Body of pancreas (tissue), 4 donors: ENCODE measurements around the gene RMND1. TPM values are rescaled to one million over a fixed set of nuclear protein-coding genes. Genes with fewer than 3 reads are reported as not detected.
A peak's percentile ranks its signal among the peaks of the same experiment; 100 is the strongest.

Experiments used
- ATAC-seq: fragments of 150-250 bp; one replicate; pipeline ENCODE4 v1.9.1; 2016
- DNase-seq, 4 donors: peaks; one replicate each; pipeline ENCODE4 v3.0.0-alpha.2; 2019
- H3K27ac ChIP-seq, 4 donors: fragments of 200-600 bp; sonication (generic); 1 replicate in 3 of 4; 2 replicates in 1 of 4; pipeline versions ENCODE4 v1.5.1 to v1.6.1; 2016 to 2019; ENCODE audit warnings: mild to moderate bottlenecking in 1 of 4, mixed read lengths in 1 of 4, moderate library complexity in 1 of 4
- H3K27me3 ChIP-seq, 2 donors: fragments of 200-600 bp; sonication (generic); one replicate each; pipeline ENCODE4 v1.6.0; 2016; ENCODE audit warnings: mild to moderate bottlenecking in 1 of 2
- H3K36me3 ChIP-seq, 2 donors: fragments of 200-600 bp; sonication (generic); replicated peaks in 1 of 2; 2 replicates each; pipeline ENCODE4 v1.5.1; 2016; ENCODE audit warnings: low read depth in 2 of 2; ENCODE audit not compliant: insufficient read depth in 1 of 2
- H3K4me1 ChIP-seq: fragments of 200-600 bp; sonication (generic); one replicate; pipeline ENCODE4 v1.6.0; 2016
- H3K4me3 ChIP-seq, 2 donors: fragments of 200-600 bp; sonication (generic); 1 replicate in 1 of 2; 2 replicates in 1 of 2; pipeline ENCODE4 v1.5.1; 2016 to 2019
- H3K9me3 ChIP-seq, 3 donors: fragments of 200-600 bp; sonication (generic); 1 replicate in 2 of 3; 2 replicates in 1 of 3; pipeline ENCODE4 v1.5.1; 2016
- POLR2A ChIP-seq, 3 donors: fragments of 450-650 bp; IDR thresholded peaks; one replicate each; pipeline ENCODE4 v1.6.1; 2016; ENCODE audit warnings: antibody characterized with exemption in 3 of 3, mild to moderate bottlenecking in 2 of 3
- WGBS, 2 donors: methylation state at CpG; one replicate each; pipeline ENCODE4 v1.1.5; 2017; 5-methylcytosine and 5-hydroxymethylcytosine counted together
- intact Hi-C: fragments of 100-400 bp; cut with DNase I; formaldehyde crosslinking; loops from one replicate; pipeline ENCODE4 v1.15.1; 2023
- total RNA-seq, 2 donors: library from RNA; depleted of rRNA; stranded (reverse); fragments of >200 nt; gene quantifications; one replicate each; pipeline ENCODE4 v1.1.0, GENCODE V29; 2016
- TF ChIP-seq, protein P1 (sequence below), 7 experiments: fragments of 450-650 bp in 4 of 7; fragments of 200-600 bp in 3 of 7; sonication (generic) in 3 of 7; IDR thresholded peaks; one replicate each; pipeline ENCODE4 v1.5.1; 2016 to 2019; ENCODE audit warnings: antibody characterized with exemption in 7 of 7

Gene RMND1
- total RNA-seq, 2 donors from 2014 or later, result 6.6 to 10.9 TPM

DNA sequence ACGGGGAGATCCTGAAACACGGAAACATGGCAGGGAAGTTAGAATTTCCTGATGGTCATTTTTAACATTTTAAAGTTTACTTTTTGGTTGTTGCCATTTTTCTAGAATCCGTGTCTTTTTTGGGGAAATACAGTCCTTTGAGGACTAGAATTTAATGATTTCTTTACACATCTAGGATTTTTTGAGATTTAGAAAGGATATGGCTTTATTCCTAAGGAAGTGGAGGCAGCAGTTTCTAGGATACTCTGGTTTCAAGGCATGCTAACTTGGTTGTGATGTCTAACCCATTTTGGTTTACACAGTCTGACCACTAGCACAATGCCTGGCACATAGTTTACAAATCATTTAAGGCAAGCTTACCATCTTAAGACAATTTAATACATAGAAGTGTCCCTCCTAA, 59.5 kb downstream of the RMND1 start:
- Histone ChIP-seq H3K4me1 (peaks cover 47% of the 10 kb centered on the region), H3K36me3 (no peaks in the 10 kb centered on the region), H3K4me3 (no peak overlapping the region), H3K27ac (peak overlapping the region; percentile 13 to 99 (median 98)), H3K27me3 (no peaks in the 10 kb centered on the region), H3K9me3 (no peaks in the 10 kb centered on the region)
- intact Hi-C loops, result no loop called here
- ATAC-seq (no peak), DNase-seq (no peak)
- TF ChIP-seq, protein P1, sequence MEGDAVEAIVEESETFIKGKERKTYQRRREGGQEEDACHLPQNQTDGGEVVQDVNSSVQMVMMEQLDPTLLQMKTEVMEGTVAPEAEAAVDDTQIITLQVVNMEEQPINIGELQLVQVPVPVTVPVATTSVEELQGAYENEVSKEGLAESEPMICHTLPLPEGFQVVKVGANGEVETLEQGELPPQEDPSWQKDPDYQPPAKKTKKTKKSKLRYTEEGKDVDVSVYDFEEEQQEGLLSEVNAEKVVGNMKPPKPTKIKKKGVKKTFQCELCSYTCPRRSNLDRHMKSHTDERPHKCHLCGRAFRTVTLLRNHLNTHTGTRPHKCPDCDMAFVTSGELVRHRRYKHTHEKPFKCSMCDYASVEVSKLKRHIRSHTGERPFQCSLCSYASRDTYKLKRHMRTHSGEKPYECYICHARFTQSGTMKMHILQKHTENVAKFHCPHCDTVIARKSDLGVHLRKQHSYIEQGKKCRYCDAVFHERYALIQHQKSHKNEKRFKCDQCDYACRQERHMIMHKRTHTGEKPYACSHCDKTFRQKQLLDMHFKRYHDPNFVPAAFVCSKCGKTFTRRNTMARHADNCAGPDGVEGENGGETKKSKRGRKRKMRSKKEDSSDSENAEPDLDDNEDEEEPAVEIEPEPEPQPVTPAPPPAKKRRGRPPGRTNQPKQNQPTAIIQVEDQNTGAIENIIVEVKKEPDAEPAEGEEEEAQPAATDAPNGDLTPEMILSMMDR (IDR thresholded peaks at IDR 0.05), result no peak
- TF ChIP-seq POLR2A (IDR thresholded peaks at IDR 0.05), result no peak
- WGBS, 2 donors, result 2 to 3% methylated on average over 3 of the region's 3 CpGs

DNA sequence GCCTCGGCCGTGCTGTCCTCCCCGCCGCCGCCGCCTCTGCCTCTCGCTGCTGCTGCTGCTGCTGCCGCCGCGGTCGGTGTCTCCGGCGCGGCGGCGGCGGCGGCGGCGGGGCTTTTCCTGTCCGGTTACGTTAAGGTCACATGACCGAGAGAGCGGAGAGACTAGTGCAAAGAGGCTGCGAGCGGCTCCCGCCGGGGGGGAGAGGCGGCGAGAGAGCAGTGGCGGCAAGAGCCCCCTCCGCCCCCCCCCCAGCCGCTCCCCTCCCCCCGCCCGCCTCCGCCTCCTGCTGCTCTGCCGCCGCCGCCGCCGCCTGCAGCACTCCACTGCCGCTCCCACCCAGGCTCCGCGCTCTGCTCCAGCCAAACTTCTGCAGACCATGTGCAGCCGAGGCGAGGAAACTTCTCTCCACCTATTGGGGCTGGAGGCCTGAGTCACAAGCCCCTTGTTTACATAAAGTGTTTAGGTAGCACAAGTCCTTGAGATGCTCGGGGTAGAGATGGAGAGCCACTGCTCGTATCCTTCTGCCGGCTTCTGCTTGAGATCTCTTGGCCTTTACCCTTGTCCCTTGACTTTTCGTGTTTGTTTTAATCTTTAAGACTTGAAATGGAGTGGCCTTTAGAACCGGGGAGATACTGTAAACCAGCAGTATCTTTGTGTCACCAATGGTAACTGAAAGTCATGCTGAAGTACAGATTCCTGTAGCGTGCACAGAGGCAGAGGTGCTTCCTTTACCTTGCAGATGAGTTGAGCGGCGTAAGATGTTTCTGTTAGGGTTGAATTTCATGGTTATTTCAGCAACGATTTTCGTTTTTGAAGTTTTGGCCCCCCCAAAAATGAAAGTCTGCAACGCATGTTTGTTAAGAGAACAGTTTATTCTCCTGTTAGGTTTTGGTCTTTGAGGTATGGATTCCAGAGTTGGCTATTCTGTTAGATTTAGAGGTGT, 60.2 kb downstream of the RMND1 start, which contains the start of gene ZBTB2:
Gene ZBTB2, minus strand, starts transcription at position 89 of the 943 bp plus-strand sequence. CDS start 17,922 bp downstream, outside the sequence.
- Histone ChIP-seq H3K27ac (peak within 1 kb of the TSS; percentile 97 to 99 (median 98)), H3K4me3 (peak within 1 kb of the TSS; percentile 56 to 92), H3K4me1 (peaks cover 47% of the 10 kb centered on the region), H3K36me3 (no peaks in the 10 kb centered on the region), H3K27me3 (no peaks in the 10 kb centered on the region), H3K9me3 (no peaks in the 10 kb centered on the region)
- ATAC-seq (peak; percentile 4), DNase-seq (peak; percentile 67 to 75 (median 71))
- 1 to 2% methylated on average over 15 to 46 of the region's 57 CpGs for WGBS, 2 donors
- peak in 2 of 3 donors; percentile 5 to 17 for TF ChIP-seq POLR2A (IDR thresholded peaks at IDR 0.05)
- TF ChIP-seq, protein P1 (IDR thresholded peaks at IDR 0.05), result no peak
- intact Hi-C loops, result no loop called here

DNA sequence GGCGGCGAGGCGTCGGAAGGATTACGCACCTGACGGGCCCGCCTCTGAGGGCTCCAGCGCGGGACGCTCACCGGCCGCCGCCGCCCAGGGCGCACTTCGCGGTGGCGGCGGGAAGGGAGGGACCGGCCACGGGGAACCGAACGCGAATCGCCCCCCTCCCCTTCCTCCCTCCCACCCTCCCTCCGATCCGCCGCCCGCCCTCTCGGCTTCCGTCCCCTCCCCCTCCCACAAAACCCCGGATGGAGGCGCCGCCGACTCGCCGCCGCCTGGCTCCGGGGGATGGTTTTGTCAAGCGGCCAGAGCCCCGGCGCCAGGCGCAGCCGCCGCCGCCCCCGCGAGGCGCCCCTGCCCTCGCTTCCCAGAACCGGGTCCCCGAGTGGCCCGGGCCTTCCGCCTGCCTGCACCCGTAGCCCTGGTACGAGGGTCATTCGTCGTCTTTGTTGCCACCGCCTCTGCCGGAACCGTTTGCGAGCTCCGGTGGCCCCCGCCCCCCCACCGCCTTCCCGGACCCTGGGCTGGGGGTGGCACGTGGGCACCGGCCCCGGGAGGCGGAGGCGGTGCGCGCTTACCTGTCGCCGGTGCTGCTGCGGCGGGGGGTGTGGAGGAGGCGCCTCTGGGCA, 61.0 kb downstream of the RMND1 start:
- Histone ChIP-seq H3K4me1 (peaks cover 40% of the 10 kb centered on the region), H3K9me3 (no peaks in the 10 kb centered on the region), H3K27me3 (no peaks in the 10 kb centered on the region), H3K27ac (peak overlapping the region; percentile 97 to 99 (median 98)), H3K4me3 (peak overlapping the region; percentile 56 to 92), H3K36me3 (no peaks in the 10 kb centered on the region)
- WGBS, 2 donors, result 2% methylated on average over 40 of the region's 78 CpGs; no CpG with 5 or more reads in 1 of the 2 donors
- peak; percentile 73 to 82 (median 77) for DNase-seq
- TF ChIP-seq POLR2A (IDR thresholded peaks at IDR 0.05), result peak in 2 of 3 donors; percentile 41 to 60
- TF ChIP-seq, protein P1 (IDR thresholded peaks at IDR 0.05), result peak in 1 of 7 experiments; percentile 5
- intact Hi-C loops, result no loop called here
- peak; percentile 36 for ATAC-seq

DNA sequence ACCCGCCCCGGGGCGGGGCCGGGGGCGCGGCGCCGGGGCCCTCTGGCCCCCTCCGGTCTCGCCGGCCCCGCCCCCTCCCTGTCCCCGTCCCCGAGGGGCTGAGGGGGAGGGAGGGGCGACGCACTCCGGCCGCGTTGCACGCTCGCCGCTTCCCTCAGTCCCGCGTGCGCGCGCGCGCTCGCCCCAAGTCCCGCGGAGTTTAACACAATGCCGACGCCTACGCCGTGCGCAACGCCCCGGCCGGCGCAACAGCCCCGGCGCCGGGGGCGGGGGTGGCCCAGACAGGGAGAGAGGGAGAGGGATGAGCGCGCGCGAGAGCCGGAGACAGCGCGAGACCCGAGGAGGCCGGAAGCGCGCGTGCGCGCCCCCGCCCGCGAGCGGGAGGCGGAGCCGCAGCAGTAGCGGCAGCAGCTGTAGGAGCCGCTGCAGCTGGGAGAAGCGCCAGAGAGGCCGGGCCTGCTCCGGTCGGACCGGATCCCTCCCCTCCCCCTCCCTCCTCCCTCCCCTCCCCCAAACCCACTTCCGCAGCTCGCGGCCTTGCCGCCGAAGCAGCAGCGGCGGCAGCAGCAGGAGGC, 61.6 kb downstream of the RMND1 start:
- peak; percentile 20 to 72 (median 20) for TF ChIP-seq POLR2A (IDR thresholded peaks at IDR 0.05)
- TF ChIP-seq, protein P1 (IDR thresholded peaks at IDR 0.05), result no peak
- 0% methylated on average over 4 to 67 of the region's 79 CpGs for WGBS, 2 donors
- H3K4me1 ChIP-seq, result peaks cover 37% of the 10 kb centered on the region
- peak overlapping the region; percentile 56 to 92 for H3K4me3 ChIP-seq
- no peaks in the 10 kb centered on the region for H3K9me3 ChIP-seq
- H3K36me3 ChIP-seq, result no peaks in the 10 kb centered on the region
- ATAC-seq (peak; percentile 88), DNase-seq (peak; percentile 97 to 98 (median 98))
- H3K27me3 ChIP-seq, result no peaks in the 10 kb centered on the region
- peak overlapping the region; percentile 97 to 99 (median 98) for H3K27ac ChIP-seq
- intact Hi-C loops, result no loop called here
